Measurements from ENCODE around the gene CRTC3.
A peak's percentile ranks its signal among the peaks of the same experiment; 100 is the strongest.
"Not testable (repeated sequence)": the region's sequence is repeated elsewhere in the genome, so short reads cannot be mapped to it uniquely, and the experiment has no call there.

CRTC3 gene

GRCh38 chr15:90648137-90649070, 118.7 kb downstream of the CRTC3 start:
- DNase-seq (ENCODE audit: low read depth in 2 of 2, low spot score in 1 of 2) = peak in 1 of 2 donors; percentile 23

- DNase-seq (ENCODE audit: low read depth in 2 of 2, low spot score in 1 of 2) = no peak
These were observed 120.6 kb downstream of the CRTC3 start for GRCh38 chr15:90650117-90650955.

DNA sequence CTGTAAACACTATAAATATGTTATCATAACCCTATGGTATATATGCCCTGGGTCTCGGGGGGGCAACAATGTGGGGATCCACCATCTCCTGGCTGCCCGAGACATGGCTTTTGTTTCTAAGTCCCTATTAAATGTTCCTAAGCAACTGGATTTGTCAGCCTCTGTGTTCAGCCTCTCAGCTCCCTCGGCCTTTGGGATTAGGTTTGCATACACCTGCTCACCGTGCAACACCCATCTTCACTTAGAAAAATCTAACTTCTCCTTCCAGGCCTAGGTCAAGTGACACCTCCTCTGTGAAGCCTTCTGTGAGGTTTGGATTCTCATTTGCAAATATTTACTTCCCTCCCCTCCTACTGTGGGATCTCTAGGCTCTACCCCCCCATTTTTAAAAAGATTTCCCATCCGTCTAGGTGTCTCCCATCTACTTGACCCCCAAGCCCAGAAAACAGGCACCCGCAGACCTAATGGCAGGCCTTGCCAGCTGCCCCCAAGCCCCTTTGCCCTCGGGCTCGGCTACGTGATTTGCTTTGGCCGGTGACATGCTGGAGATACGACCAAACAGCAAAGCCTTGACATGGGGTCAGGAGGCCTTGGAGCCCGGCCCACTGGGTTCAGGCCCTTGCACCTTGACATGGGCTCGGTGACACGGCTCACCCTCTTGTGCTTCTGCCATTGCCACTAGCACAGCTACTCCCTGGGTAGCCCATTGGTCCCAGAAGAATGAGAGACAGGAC, 121.4 kb downstream of the CRTC3 start:
- DNase-seq (ENCODE audit: low read depth in 2 of 2, low spot score in 1 of 2) = no peak

- no peak for DNase-seq (ENCODE audit: low read depth in 2 of 2, low spot score in 1 of 2)
These were observed 124.8 kb downstream of the CRTC3 start for GRCh38 chr15:90654233-90655136.

- peak in 1 of 2 donors; percentile 51 for DNase-seq (ENCODE audit: low read depth in 2 of 2, low spot score in 1 of 2)
These were observed 127.9 kb downstream of the CRTC3 start for GRCh38 chr15:90657520-90658172.

- DNase-seq (ENCODE audit: low read depth in 2 of 2, low spot score in 1 of 2) = no peak
These were observed 129.8 kb downstream of the CRTC3 start for GRCh38 chr15:90659481-90659880.

DNA sequence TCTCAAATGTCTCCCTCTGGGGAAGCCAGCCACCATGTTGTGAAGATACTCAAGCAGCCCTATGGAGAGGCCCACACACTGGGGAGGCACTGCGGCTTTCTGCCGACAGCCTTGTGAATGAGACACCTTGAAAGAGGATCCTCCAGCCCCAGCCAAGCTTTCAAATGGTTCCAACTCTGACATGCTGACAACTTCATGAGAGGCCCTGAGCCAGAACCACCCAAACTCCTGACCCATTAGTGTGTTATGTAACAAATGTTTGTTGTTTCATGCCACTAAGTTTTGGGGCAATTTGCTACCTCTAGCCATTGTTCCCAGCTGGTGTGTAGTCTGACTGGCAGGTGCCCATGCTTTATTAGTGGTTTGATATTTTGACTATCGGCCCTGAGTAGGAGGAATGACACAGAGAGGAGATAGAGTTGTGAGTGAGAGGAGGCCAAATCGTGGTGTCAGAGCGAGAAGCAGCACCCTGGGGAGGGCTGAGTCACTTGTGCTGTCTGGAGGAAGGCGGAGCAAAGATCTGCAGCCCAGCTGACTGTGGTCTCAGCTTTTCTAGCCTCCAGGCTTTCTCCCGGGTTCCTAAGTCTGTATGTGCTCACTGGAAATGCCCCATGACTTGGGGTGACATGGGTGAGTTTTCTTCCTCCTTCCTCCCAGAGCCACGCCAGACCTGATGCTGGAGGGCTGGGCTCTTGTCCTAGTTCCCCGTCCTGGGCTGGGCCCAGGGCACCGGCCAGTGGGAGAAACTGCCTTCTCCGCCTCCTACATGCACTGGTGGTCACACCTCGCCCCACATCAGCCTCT, 130.7 kb downstream of the CRTC3 start:
- peak in 1 of 2 donors; percentile 50 for DNase-seq (ENCODE audit: low read depth in 2 of 2, low spot score in 1 of 2)

GRCh38 chr15:90660999-90661330, 131.2 kb downstream of the CRTC3 start:
- DNase-seq (ENCODE audit: low read depth in 2 of 2, low spot score in 1 of 2) = not testable (repeated sequence)

DNA sequence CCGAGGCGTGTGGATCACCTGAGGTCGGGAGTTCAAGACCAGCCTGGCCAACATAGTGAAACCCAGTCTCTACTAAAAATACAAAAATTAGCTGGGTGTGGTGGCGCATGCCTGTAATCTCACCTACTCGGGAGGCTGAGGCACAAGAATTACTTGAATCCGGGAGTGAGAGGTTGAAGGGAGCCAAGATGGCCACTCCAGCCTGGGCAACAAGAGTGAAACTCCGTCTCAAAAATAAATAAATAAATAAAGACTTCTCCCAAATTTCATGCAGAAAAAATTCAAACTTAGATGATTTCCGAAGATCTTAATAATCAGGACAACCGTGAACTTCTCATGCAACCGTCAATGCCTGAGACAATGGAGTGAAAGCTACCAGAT, 134.3 kb downstream of the CRTC3 start:
- DNase-seq (ENCODE audit: low read depth in 2 of 2, low spot score in 1 of 2) = not testable (repeated sequence)

- DNase-seq (ENCODE audit: low read depth in 2 of 2, low spot score in 1 of 2) = no peak
These were observed 135.0 kb downstream of the CRTC3 start for GRCh38 chr15:90664650-90665287.

DNA sequence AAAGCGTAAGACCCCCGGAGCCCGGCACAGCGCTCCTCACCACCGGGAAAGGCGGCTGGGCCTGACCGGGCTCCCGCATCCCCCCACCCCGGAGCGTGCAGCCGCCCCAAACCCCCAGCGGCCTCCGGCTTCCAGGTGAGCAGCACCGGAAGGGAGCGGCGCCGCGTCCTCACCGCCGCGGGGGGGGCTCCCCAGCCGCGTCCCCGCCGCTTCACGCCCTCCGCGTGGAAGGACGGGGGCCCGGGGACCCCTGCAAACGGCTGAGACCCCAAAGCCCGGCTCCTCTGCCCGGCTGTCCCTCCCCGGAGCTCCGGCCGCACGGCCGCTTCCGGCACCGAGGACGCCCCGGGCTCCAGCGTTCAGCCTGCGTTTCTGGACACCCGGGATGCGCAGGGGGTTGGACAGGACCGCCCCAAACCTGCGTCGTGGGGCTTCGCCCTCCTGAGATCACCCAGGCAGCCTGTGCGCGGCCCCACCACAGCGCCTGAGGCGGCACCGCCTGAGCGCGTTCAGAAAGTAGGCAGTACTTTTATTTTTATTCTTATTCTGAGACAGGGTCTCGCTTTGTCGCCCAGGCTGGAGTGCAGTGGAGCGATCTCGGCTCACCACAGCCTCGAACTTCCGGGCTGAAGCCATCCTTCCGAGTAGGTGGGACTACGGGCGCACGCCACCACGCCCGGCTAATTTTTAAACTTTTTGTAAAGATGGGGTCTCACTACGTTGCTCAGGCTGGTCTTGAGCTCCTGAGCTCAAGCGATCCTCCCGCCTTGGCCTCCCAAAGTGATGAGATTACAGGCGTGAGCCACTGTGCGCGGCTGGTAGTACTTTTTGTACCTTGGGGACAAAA, 135.8 kb downstream of the CRTC3 start:
- no peak for DNase-seq (ENCODE audit: low read depth in 2 of 2, low spot score in 1 of 2)

- DNase-seq (ENCODE audit: low read depth in 2 of 2, low spot score in 1 of 2) = no peak
These were observed 136.6 kb downstream of the CRTC3 start for GRCh38 chr15:90666135-90666909.

- DNase-seq (ENCODE audit: low read depth in 2 of 2, low spot score in 1 of 2) = no peak
These were observed 137.5 kb downstream of the CRTC3 start for GRCh38 chr15:90667073-90667754.

DNA sequence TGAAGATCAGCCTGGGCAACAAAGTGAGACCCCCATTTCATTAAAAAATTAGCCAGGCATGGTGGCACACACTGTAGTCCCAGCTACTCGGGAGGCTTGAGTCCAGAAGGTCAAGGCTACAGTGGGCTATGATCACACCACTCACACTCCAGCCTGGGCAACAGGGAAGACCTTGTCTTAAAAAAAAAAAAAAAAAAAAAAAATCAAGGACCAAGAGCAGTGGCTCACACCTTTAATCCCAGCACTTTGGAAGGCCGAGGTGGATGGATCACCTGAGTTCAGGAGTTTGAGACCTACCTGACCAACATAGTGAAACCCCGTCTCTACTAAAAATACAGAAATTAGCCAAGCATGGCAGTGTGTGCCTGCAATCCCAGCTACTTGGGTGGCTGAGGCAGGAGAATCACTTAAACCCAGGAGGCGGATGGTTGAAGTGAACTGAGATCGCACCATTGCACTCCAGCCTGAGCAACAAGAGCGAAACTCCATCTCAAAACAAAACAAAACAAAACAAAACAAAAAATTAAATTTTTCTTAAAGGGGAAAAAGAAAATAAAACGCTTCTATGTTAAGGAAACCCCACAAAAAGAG, 138.1 kb downstream of the CRTC3 start:
- DNase-seq (ENCODE audit: low read depth in 2 of 2, low spot score in 1 of 2) = not testable (repeated sequence)

- not testable (repeated sequence) for DNase-seq (ENCODE audit: low read depth in 2 of 2, low spot score in 1 of 2)
These were observed 140.9 kb downstream of the CRTC3 start for GRCh38 chr15:90670631-90671030.

GRCh38 chr15:90671216-90671615, 141.5 kb downstream of the CRTC3 start:
- no peak for DNase-seq (ENCODE audit: low read depth in 2 of 2, low spot score in 1 of 2)
